Type B pancreatic cell (in vitro differentiated cells): ENCODE results near the gene CHRM5. TPM values are rescaled to one million over a fixed set of nuclear protein-coding genes. Genes with fewer than 3 reads are reported as not detected.
"Not testable (repeated sequence)": the region's sequence is repeated elsewhere in the genome, so short reads cannot be mapped to it uniquely, and the experiment has no call there.

ENCODE experiments used
- DNase-seq: peaks from one replicate; pipeline ENCODE4 v3.0.0; 2021; ENCODE audit warnings: mixed read lengths; ENCODE audit not compliant: unreplicated experiment; ENCODE audit errors: extremely low spot score
- H3K27ac Mint-ChIP-seq: 2 replicates; pipeline ENCODE4 v1.8.0; 2021; ENCODE audit warnings: mild to moderate bottlenecking, mixed read lengths
- H3K27me3 Mint-ChIP-seq: 2 replicates; pipeline ENCODE4 v1.8.0; 2021; ENCODE audit warnings: mixed read lengths
- H3K36me3 Mint-ChIP-seq: 2 replicates; pipeline ENCODE4 v1.8.0; 2021; ENCODE audit warnings: mixed read lengths
- H3K4me1 Mint-ChIP-seq: one replicate; pipeline ENCODE4 v1.8.0; 2021; ENCODE audit warnings: mixed read lengths; ENCODE audit not compliant: unreplicated experiment
- H3K4me3 Mint-ChIP-seq: 2 replicates; pipeline ENCODE4 v1.8.0; 2021; ENCODE audit warnings: mild to moderate bottlenecking, mixed read lengths
- H3K9me3 Mint-ChIP-seq: 2 replicates; pipeline ENCODE4 v1.8.0; 2021; ENCODE audit warnings: mixed read lengths
- total RNA-seq: library from RNA; stranded (reverse); gene quantifications from 2 replicates; pipeline ENCODE4 v1.2.1, GENCODE V29; 2021; ENCODE audit warnings: low replicate concordance
- TF ChIP-seq, protein P1 (sequence below): fragments of 200-600 bp; sonication (generic); conservative IDR thresholded peaks from 2 replicates; pipeline ENCODE4 v1.5.0; 2021; ENCODE audit warnings: antibody characterized with exemption, mild to moderate bottlenecking

CHRM5 gene
- total RNA-seq, 1 donor from 2014 or later: not detected

DNA sequence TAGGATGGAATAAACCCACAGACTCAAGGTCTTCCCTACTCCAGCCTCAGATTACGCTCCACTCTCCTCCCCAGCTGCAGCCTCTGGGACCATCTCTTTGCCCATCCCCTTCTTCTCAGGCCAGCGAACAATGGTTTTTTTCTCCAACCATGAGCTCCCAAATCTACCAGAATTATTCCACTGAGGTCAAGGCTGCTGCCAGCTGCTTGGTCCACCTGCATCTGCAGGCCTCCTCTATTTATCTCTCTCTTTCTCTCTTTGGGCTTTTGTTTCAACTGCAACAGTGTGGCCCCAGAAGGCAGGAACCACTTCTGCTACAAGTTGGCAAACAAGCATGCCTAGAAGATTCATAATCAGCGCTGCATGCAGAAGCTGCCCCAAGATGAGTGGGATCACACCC is 19.1 kb downstream of the CHRM5 start:
- Mint-ChIP-seq H3K4me1 (no peaks in the 10 kb centered on the region), H3K27me3 (no peaks in the 10 kb centered on the region), H3K4me3 (no peak overlapping the region), H3K36me3 (no peaks in the 10 kb centered on the region), H3K9me3 (no peaks in the 10 kb centered on the region), H3K27ac (peak overlapping the region; percentile 29)
- TF ChIP-seq, protein P1, sequence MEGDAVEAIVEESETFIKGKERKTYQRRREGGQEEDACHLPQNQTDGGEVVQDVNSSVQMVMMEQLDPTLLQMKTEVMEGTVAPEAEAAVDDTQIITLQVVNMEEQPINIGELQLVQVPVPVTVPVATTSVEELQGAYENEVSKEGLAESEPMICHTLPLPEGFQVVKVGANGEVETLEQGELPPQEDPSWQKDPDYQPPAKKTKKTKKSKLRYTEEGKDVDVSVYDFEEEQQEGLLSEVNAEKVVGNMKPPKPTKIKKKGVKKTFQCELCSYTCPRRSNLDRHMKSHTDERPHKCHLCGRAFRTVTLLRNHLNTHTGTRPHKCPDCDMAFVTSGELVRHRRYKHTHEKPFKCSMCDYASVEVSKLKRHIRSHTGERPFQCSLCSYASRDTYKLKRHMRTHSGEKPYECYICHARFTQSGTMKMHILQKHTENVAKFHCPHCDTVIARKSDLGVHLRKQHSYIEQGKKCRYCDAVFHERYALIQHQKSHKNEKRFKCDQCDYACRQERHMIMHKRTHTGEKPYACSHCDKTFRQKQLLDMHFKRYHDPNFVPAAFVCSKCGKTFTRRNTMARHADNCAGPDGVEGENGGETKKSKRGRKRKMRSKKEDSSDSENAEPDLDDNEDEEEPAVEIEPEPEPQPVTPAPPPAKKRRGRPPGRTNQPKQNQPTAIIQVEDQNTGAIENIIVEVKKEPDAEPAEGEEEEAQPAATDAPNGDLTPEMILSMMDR: no peak
- no peak for DNase-seq

DNA sequence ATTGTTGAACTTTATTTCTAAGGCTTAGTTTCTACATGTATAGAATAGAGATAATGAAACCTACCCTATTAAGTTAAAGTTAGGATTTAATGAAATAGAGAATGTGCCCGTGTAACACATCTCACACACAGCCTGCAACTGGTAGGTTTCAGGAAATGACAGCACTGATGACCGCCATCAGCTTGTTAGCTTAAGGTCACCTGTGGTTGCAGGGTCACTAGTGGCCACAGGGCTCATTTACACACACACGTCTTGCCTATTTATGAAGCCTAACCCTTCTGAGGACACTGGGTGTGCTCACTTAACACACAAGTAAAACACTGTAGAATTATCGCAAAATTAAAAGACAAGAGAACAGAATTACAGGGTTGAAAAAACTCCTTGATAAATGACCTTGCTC is 20.1 kb downstream of the CHRM5 start:
- Mint-ChIP-seq H3K9me3 (no peaks in the 10 kb centered on the region), H3K27me3 (no peaks in the 10 kb centered on the region), H3K36me3 (no peaks in the 10 kb centered on the region), H3K4me3 (no peak overlapping the region), H3K27ac (no peak overlapping the region), H3K4me1 (no peaks in the 10 kb centered on the region)
- TF ChIP-seq, protein P1: no peak
- no peak for DNase-seq

DNA sequence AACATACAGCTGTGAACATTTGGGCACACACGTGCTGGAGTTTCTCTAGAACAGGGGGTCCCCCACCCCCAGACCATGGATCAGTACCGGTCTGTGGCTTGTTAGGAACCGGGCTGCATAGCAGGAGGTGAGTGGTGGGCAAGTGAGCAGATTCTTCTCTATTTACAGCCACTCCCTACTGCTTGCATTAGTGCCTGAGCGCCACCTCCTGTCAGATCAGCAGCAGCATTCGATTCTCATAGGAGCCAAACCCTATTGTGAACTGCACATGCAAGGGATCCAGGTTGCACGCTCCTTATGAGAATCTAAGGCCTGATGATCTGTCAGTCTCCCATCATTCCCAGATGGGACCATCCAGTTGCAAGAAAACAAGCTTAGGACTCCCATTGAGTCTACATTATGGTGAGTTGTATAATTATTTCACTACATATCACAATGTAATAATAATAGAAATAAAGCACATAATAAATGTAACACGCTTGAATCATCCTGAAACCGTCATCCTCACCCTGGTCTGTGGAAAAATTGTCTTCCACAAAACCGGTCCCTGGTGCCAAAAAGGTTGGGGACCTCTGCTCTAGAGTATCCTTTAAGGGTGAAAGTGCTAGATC is 25.8 kb downstream of the CHRM5 start:
- no peak overlapping the region for H3K27ac Mint-ChIP-seq
- no peak for DNase-seq
- no peak overlapping the region for H3K4me3 Mint-ChIP-seq
- H3K27me3 Mint-ChIP-seq: no peaks in the 10 kb centered on the region
- H3K9me3 Mint-ChIP-seq: no peaks in the 10 kb centered on the region
- TF ChIP-seq, protein P1: peak; percentile 63
- H3K4me1 Mint-ChIP-seq: no peaks in the 10 kb centered on the region
- no peaks in the 10 kb centered on the region for H3K36me3 Mint-ChIP-seq

DNA sequence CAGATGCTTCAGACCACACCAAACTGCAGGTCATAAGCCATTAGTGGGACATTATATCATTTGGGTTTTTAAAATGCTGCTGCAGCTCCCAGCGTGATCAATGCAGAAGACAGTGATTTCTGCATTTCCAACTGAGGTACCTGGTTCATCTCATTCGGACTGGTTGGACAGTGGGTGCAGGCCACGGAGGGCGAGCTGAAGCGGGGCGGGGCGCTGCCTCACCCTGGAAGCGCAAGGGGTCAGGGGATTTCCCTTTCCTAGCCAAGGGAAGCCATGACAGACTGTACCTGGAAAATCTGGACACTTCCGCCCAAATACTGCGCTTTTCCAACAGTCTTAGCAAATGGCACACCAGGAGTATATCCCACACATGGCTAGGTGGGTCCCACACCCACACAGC is 27.4 kb downstream of the CHRM5 start:
- not testable (repeated sequence) for H3K27me3 Mint-ChIP-seq, DNase-seq, H3K27ac Mint-ChIP-seq, H3K4me3 Mint-ChIP-seq, H3K36me3 Mint-ChIP-seq, H3K4me1 Mint-ChIP-seq, H3K9me3 Mint-ChIP-seq

DNA sequence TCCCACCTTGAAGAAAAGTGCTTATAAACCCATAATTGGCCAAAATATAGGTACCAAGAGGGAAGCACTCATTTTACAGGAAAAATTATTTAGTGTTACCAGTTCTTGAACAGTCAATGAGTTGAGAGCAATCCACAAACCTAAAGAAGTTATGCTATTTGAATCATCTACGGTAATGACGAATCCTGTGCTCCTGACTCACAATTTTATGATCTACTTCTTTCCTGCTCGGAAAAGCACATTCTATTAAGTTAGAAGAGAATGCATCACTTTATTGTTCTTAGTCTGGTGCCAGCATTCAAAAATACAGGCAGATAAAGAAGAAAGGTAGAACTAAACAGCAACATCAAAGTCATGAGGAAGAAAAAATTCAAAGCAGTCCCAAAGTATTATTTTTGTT is 33.2 kb downstream of the CHRM5 start:
- DNase-seq: no peak
- no peak overlapping the region for H3K4me3 Mint-ChIP-seq
- H3K4me1 Mint-ChIP-seq: no peaks in the 10 kb centered on the region
- H3K9me3 Mint-ChIP-seq: no peaks in the 10 kb centered on the region
- no peak overlapping the region for H3K27ac Mint-ChIP-seq
- H3K27me3 Mint-ChIP-seq: no peaks in the 10 kb centered on the region
- no peaks in the 10 kb centered on the region for H3K36me3 Mint-ChIP-seq
- TF ChIP-seq, protein P1: no peak

DNA sequence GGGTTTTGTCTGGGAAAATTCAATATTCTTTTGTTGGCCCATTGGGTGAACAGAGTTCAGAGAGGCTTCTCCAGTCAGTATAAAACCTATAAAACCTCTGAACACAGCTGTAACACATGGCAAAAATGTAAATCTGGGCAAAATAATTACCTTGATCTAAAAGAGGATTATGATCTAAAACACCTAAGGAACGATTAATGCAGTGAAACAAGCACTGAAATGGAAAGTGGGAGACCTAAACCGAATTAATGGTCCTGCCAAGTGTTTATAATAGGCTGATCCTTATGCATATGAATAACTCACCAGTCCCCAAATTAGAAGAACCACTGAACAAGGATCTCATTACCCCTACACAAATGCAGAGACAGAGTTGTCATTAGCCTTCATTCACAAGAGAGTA is 38.1 kb downstream of the CHRM5 start:
- no peak for DNase-seq
- H3K27ac Mint-ChIP-seq: no peak overlapping the region
- TF ChIP-seq, protein P1: no peak
- no peaks in the 10 kb centered on the region for H3K27me3 Mint-ChIP-seq
- H3K4me1 Mint-ChIP-seq: no peaks in the 10 kb centered on the region
- no peaks in the 10 kb centered on the region for H3K9me3 Mint-ChIP-seq
- H3K36me3 Mint-ChIP-seq: no peaks in the 10 kb centered on the region
- no peak overlapping the region for H3K4me3 Mint-ChIP-seq
